ENCODE results near the gene ARAP1.

GRCh38 chr11:72672597-72673238 lies 79.5 kb downstream of the ARAP1 start:
- TF ChIP-seq CTCF (IDR thresholded peaks at IDR 0.05) (no peak), POLR2A (IDR thresholded peaks at IDR 0.05) (no peak), POLR2AphosphoS5 (IDR thresholded peaks at IDR 0.05) (no peak), EP300 (IDR thresholded peaks at IDR 0.05) (no peak)

Data from suprapubic skin (tissue), 4 donors.